ENCODE results near the gene GRAP.
A peak's percentile ranks its signal among the peaks of the same experiment; 100 is the strongest.

The GRAP gene

GRCh38 chr17:18980682-18981334 lies 65.9 kb downstream of the GRAP start:
- H3K4me3 ChIP-seq (ENCODE audit: low read length): no peak overlapping the region
- no peaks in the 10 kb centered on the region for H3K9me3 ChIP-seq (ENCODE audit: control insufficient read depth, low read length)
- no peaks in the 10 kb centered on the region for H3K27me3 ChIP-seq (ENCODE audit: control insufficient read depth, insufficient read depth, low read length)
- peak overlapping the region; percentile 76 for H3K9ac ChIP-seq (ENCODE audit: low read length)
- peaks cover 5% of the 10 kb centered on the region for H3K36me3 ChIP-seq (ENCODE audit: control insufficient read depth, insufficient read depth, low read length)
- H3K4me1 ChIP-seq (ENCODE audit: control insufficient read depth, insufficient read depth, low read length): peaks cover 50% of the 10 kb centered on the region

- Histone ChIP-seq H3K27me3 (ENCODE audit: control insufficient read depth, insufficient read depth, low read length) (no peaks in the 10 kb centered on the region), H3K36me3 (ENCODE audit: control insufficient read depth, insufficient read depth, low read length) (no peaks in the 10 kb centered on the region), H3K9me3 (ENCODE audit: control insufficient read depth, low read length) (no peaks in the 10 kb centered on the region), H3K9ac (ENCODE audit: low read length) (no peak overlapping the region), H3K4me3 (ENCODE audit: low read length) (no peak overlapping the region), H3K4me1 (ENCODE audit: control insufficient read depth, insufficient read depth, low read length) (peaks cover 34% of the 10 kb centered on the region)
These were observed 68.1 kb downstream of the GRAP start for GRCh38 chr17:18978655-18979054.

GRCh38 chr17:18978050-18978449 lies 68.7 kb downstream of the GRAP start:
- no peaks in the 10 kb centered on the region for H3K9me3 ChIP-seq (ENCODE audit: control insufficient read depth, low read length)
- H3K9ac ChIP-seq (ENCODE audit: low read length): no peak overlapping the region
- H3K4me1 ChIP-seq (ENCODE audit: control insufficient read depth, insufficient read depth, low read length): peaks cover 29% of the 10 kb centered on the region
- no peaks in the 10 kb centered on the region for H3K36me3 ChIP-seq (ENCODE audit: control insufficient read depth, insufficient read depth, low read length)
- no peaks in the 10 kb centered on the region for H3K27me3 ChIP-seq (ENCODE audit: control insufficient read depth, insufficient read depth, low read length)
- H3K4me3 ChIP-seq (ENCODE audit: low read length): no peak overlapping the region

DNA sequence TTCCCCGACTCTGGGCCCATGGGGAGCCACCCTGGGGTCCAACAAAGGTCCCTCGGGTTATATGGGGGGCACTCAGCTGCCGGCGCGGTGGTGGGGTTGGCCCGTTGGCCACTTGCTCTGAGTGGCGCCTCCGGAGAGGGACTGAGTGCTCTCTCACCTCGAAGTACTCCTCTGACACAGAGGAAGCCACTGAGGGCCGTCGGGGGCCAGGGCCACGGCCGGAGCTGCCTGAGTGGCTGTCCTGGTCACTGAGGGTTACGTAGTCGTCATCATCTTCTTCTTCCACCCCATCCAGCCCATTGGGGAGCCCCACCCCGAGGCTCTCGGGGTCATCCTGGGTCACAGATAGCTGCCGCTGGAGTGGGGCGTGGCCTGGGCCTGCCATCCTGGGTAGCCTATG lies 69.1 kb downstream of the GRAP start:
- Histone ChIP-seq H3K4me1 (ENCODE audit: control insufficient read depth, insufficient read depth, low read length) (peaks cover 25% of the 10 kb centered on the region), H3K36me3 (ENCODE audit: control insufficient read depth, insufficient read depth, low read length) (no peaks in the 10 kb centered on the region), H3K9me3 (ENCODE audit: control insufficient read depth, low read length) (no peaks in the 10 kb centered on the region)

GRCh38 chr17:18977021-18977420 lies 69.7 kb downstream of the GRAP start:
- Histone ChIP-seq H3K9me3 (ENCODE audit: control insufficient read depth, low read length) (no peaks in the 10 kb centered on the region), H3K4me3 (ENCODE audit: low read length) (no peak overlapping the region), H3K9ac (ENCODE audit: low read length) (no peak overlapping the region)

More for the DNA sequence above, 69.1 kb downstream of the GRAP start:
- no peak overlapping the region for H3K9ac ChIP-seq (ENCODE audit: low read length)
- no peak overlapping the region for H3K4me3 ChIP-seq (ENCODE audit: low read length)
- no peaks in the 10 kb centered on the region for H3K27me3 ChIP-seq (ENCODE audit: control insufficient read depth, insufficient read depth, low read length)

DNA sequence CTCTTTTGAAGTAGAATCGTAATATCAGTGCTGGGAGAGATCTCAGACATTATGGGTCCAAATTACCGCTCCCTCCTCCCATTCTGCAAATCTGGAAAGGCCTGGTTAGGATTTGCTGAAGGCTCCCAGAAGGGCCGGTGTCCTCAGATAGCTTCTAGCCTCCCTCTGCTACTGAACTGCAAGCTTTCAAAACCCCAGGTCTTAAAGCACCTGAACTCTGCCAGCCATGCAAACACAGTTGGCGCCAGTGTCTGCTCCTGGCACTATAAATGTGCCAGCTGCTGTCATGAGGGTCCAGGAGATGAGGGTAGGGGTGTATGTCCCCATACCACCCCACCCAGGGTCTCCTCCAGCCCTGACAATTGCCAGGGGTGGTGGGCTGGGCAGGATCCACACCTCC lies 70.6 kb downstream of the GRAP start:
- Histone ChIP-seq H3K36me3 (ENCODE audit: control insufficient read depth, insufficient read depth, low read length) (no peaks in the 10 kb centered on the region), H3K9ac (ENCODE audit: low read length) (no peak overlapping the region), H3K27me3 (ENCODE audit: control insufficient read depth, insufficient read depth, low read length) (no peaks in the 10 kb centered on the region), H3K9me3 (ENCODE audit: control insufficient read depth, low read length) (no peaks in the 10 kb centered on the region), H3K4me3 (ENCODE audit: low read length) (no peak overlapping the region), H3K4me1 (ENCODE audit: control insufficient read depth, insufficient read depth, low read length) (peaks cover 11% of the 10 kb centered on the region)

More at GRCh38 chr17:18977021-18977420, 69.7 kb downstream of the GRAP start:
- H3K36me3 ChIP-seq (ENCODE audit: control insufficient read depth, insufficient read depth, low read length): no peaks in the 10 kb centered on the region
- H3K4me1 ChIP-seq (ENCODE audit: control insufficient read depth, insufficient read depth, low read length): peaks cover 19% of the 10 kb centered on the region
- no peaks in the 10 kb centered on the region for H3K27me3 ChIP-seq (ENCODE audit: control insufficient read depth, insufficient read depth, low read length)

DNA sequence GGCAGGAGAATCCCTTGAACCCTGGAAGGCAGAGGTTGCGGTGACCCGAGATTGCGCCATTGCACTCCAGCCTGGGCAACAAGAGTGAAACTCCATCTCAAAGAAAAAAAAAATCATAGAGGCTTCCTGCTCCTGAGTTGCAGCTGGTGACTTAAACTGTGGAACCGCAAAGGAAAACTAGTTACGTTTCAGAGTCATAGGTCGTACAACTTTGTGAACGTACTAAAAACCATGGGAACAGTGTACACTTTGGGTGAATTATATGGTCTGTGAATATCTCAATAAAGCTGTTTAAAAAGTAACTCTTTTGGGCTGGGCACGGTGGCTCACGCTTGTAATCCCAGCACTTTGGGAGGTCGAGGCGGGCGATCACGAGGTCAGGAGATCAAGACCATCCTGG lies 71.2 kb downstream of the GRAP start:
- no peaks in the 10 kb centered on the region for H3K27me3 ChIP-seq (ENCODE audit: control insufficient read depth, insufficient read depth, low read length)
- H3K9ac ChIP-seq (ENCODE audit: low read length): no peak overlapping the region
- H3K4me3 ChIP-seq (ENCODE audit: low read length): no peak overlapping the region
- H3K36me3 ChIP-seq (ENCODE audit: control insufficient read depth, insufficient read depth, low read length): no peaks in the 10 kb centered on the region
- H3K9me3 ChIP-seq (ENCODE audit: control insufficient read depth, low read length): no peaks in the 10 kb centered on the region
- peaks cover 5% of the 10 kb centered on the region for H3K4me1 ChIP-seq (ENCODE audit: control insufficient read depth, insufficient read depth, low read length)

GRCh38 chr17:18974407-18975149 lies 72.2 kb downstream of the GRAP start:
- H3K9me3 ChIP-seq (ENCODE audit: control insufficient read depth, low read length): no peaks in the 10 kb centered on the region
- no peaks in the 10 kb centered on the region for H3K36me3 ChIP-seq (ENCODE audit: control insufficient read depth, insufficient read depth, low read length)
- H3K9ac ChIP-seq (ENCODE audit: low read length): no peak overlapping the region
- no peak overlapping the region for H3K4me3 ChIP-seq (ENCODE audit: low read length)
- H3K27me3 ChIP-seq (ENCODE audit: control insufficient read depth, insufficient read depth, low read length): no peaks in the 10 kb centered on the region
- H3K4me1 ChIP-seq (ENCODE audit: control insufficient read depth, insufficient read depth, low read length): peaks cover 10% of the 10 kb centered on the region

DNA sequence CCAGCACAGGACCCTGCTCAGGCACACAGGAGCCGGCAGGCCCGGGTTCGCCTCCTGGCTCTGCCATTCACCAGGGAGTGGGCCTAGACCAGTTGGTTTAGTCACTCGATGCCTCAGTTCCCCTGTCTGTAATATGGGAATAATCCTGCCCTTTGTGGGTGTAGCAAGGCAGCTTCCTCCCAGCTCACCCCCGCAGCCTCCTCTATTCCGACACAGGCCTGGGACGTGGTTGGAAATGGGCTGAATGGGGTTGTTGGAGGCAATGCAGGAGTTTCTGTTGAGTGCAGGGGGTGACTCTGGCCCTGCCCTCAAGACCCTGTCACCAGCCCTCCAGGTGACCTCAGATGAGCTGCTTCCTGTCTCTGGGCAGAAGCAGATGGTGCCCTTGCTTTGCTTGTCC lies 75.0 kb downstream of the GRAP start:
- H3K9ac ChIP-seq (ENCODE audit: low read length): no peak overlapping the region
- H3K4me3 ChIP-seq (ENCODE audit: low read length): no peak overlapping the region
- H3K9me3 ChIP-seq (ENCODE audit: control insufficient read depth, low read length): no peaks in the 10 kb centered on the region
- no peaks in the 10 kb centered on the region for H3K36me3 ChIP-seq (ENCODE audit: control insufficient read depth, insufficient read depth, low read length)
- H3K4me1 ChIP-seq (ENCODE audit: control insufficient read depth, insufficient read depth, low read length): peaks cover 37% of the 10 kb centered on the region
- H3K27me3 ChIP-seq (ENCODE audit: control insufficient read depth, insufficient read depth, low read length): no peaks in the 10 kb centered on the region

Measured in mucosa of stomach (tissue), 1 donor.